Neuronal stem cell (in vitro differentiated cells): ENCODE measurements around the gene ITGA11.
A peak's percentile ranks its signal among the peaks of the same experiment; 100 is the strongest.

Experiments
- DNase-seq: peaks from one replicate; pipeline ENCODE4 v3.0.0-alpha.2; 2013; ENCODE audit warnings: low spot score
- H2AFZ ChIP-seq: one replicate; pipeline ENCODE4 v1.6.1; 2013; ENCODE audit warnings: mild to moderate bottlenecking, low read length, inconsistent platforms
- H2AK5ac ChIP-seq: 2 replicates; pipeline ENCODE4 v1.6.1; 2013; ENCODE audit warnings: low read depth, mild to moderate bottlenecking, inconsistent platforms, low read length, moderate library complexity, mixed read lengths
- H2BK120ac ChIP-seq: 2 replicates; pipeline ENCODE4 v1.6.1; 2013; ENCODE audit warnings: low read depth, mild to moderate bottlenecking, inconsistent platforms, low read length, moderate library complexity, mixed read lengths
- H2BK12ac ChIP-seq: one replicate; pipeline ENCODE4 v1.6.1; 2013; ENCODE audit warnings: low read length, inconsistent platforms
- H2BK15ac ChIP-seq: 2 replicates; pipeline ENCODE4 v1.6.1; 2013; ENCODE audit warnings: mild to moderate bottlenecking, low read length, inconsistent platforms, mixed read lengths
- H2BK5ac ChIP-seq: one replicate; pipeline ENCODE4 v1.6.1; 2013; ENCODE audit warnings: inconsistent platforms, mild to moderate bottlenecking, low read length, moderate library complexity
- H3K14ac ChIP-seq: one replicate; pipeline ENCODE4 v1.6.1; 2013; ENCODE audit warnings: low read length, inconsistent platforms
- H3K18ac ChIP-seq: 2 replicates; pipeline ENCODE4 v1.6.1; 2013; ENCODE audit warnings: low read length, inconsistent platforms
- H3K23ac ChIP-seq: 2 replicates; pipeline ENCODE4 v1.6.1; 2013; ENCODE audit warnings: low read depth, mild to moderate bottlenecking, mixed read lengths, low read length, inconsistent platforms; ENCODE audit not compliant: poor library complexity
- H3K27ac ChIP-seq: replicated peaks from 3 replicates; pipeline ENCODE4 v1.5.1; 2013; ENCODE audit warnings: low read length, inconsistent platforms
- H3K27me3 ChIP-seq, 3 experiments: 2 replicates each; pipeline ENCODE4 v1.6.1; 2013; ENCODE audit warnings: low read length in 3 of 3, mild to moderate bottlenecking in 2 of 3, inconsistent platforms in 1 of 3, low read depth in 1 of 3, mixed read lengths in 1 of 3, moderate library complexity in 1 of 3; ENCODE audit not compliant: control insufficient read depth in 3 of 3, insufficient read depth in 3 of 3
- H3K36me3 ChIP-seq, 2 donors: replicated peaks in 1 of 2; 2 replicates each; pipeline ENCODE4 v1.6.1; 2013; ENCODE audit warnings: low read length in 2 of 2; ENCODE audit not compliant: control insufficient read depth in 2 of 2, insufficient read depth in 2 of 2
- H3K4ac ChIP-seq: 2 replicates; pipeline ENCODE4 v1.6.1; 2013; ENCODE audit warnings: inconsistent platforms, mild to moderate bottlenecking, low read length, moderate library complexity
- H3K4me1 ChIP-seq, 2 donors: 1 replicate in 1 of 2; 2 replicates in 1 of 2; pipeline ENCODE4 v1.6.1; 2013; ENCODE audit warnings: low read length in 2 of 2, low read depth in 1 of 2; ENCODE audit not compliant: control insufficient read depth in 2 of 2, insufficient read depth in 1 of 2
- H3K4me2 ChIP-seq: one replicate; pipeline ENCODE4 v1.6.1; 2013; ENCODE audit warnings: mild to moderate bottlenecking, low read length, inconsistent platforms; ENCODE audit not compliant: insufficient read depth, poor library complexity, severe bottlenecking
- H3K4me3 ChIP-seq, 2 donors: 2 replicates each; pipeline ENCODE4 v1.5.1; 2013; ENCODE audit warnings: low read length in 2 of 2, mild to moderate bottlenecking in 2 of 2, inconsistent platforms in 1 of 2, moderate library complexity in 1 of 2
- H3K79me1 ChIP-seq: one replicate; pipeline ENCODE4 v1.6.1; 2013; ENCODE audit warnings: low read depth, mild to moderate bottlenecking, inconsistent platforms, low read length, moderate library complexity
- H3K9ac ChIP-seq: one replicate; pipeline ENCODE4 v1.6.1; 2013; ENCODE audit warnings: mild to moderate bottlenecking, low read depth, low read length, inconsistent platforms; ENCODE audit not compliant: poor library complexity
- H3K9me3 ChIP-seq, 2 donors: replicated peaks in 1 of 2; 2 replicates each; pipeline versions ENCODE3 to v1.6.1; 2013; ENCODE audit warnings: low read length in 2 of 2, mild to moderate bottlenecking in 2 of 2, inconsistent platforms in 1 of 2, low read depth in 1 of 2, mixed read lengths in 1 of 2, moderate library complexity in 1 of 2; ENCODE audit not compliant: control insufficient read depth in 2 of 2, insufficient read depth in 1 of 2
- H4K8ac ChIP-seq: one replicate; pipeline ENCODE4 v1.6.1; 2013; ENCODE audit warnings: low read depth, mild to moderate bottlenecking, inconsistent platforms, low read length, moderate library complexity
- H4K91ac ChIP-seq: one replicate; pipeline ENCODE4 v1.6.1; 2013; ENCODE audit warnings: low read length, low read depth, mild to moderate bottlenecking, inconsistent platforms; ENCODE audit not compliant: poor library complexity
- WGBS, 2 donors: extraction: QIAGEN DNeasy Blood & Tissue Kit; methylation state at CpG; one replicate each; pipeline ENCODE4 v1.1.7; 2013; ENCODE audit warnings: missing lambda C conversion rate in 2 of 2, mixed read lengths in 1 of 2; ENCODE audit not compliant: insufficient read length in 2 of 2, insufficient replicate concordance in 1 of 2; ENCODE audit errors: extremely low coverage in 2 of 2; 5-methylcytosine and 5-hydroxymethylcytosine counted together

ITGA11 gene

DNA sequence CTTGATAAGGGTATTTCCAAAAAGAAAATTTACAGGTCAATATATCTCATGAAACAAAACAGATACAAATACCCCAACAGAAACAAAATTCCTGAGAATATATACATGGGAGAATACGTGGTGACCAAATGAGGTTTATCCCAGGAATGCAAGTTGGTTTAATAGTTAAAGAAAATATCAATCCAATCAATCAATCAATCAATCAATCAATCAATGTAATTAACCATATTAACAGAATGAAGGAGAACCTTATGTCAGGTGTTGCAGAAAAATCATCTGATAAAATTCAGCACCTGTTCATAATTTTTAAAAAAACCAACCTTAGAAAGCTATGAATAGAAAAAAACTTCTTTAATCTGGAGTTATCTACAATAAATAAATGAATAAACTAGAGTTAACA is 35.9 kb downstream of the ITGA11 start:
- Histone ChIP-seq H2BK12ac (no peak overlapping the region), H4K8ac (no peak overlapping the region), H2BK120ac (no peak overlapping the region), H3K4me1 (no peaks in the 10 kb centered on the region), H4K91ac (no peak overlapping the region), H3K4me2 (no peak overlapping the region), H2AK5ac (no peak overlapping the region), H3K9ac (no peak overlapping the region), H3K4ac (no peak overlapping the region), H2AFZ (no peak overlapping the region), H3K4me3 (no peak overlapping the region), H3K18ac (no peak overlapping the region), H3K9me3 (no peaks in the 10 kb centered on the region), H3K36me3 (no peaks in the 10 kb centered on the region), H3K79me1 (no peaks in the 10 kb centered on the region), H2BK5ac (no peak overlapping the region), H3K14ac (no peak overlapping the region), H3K27ac (no peak overlapping the region), H2BK15ac (no peak overlapping the region), H3K23ac (no peak overlapping the region), H3K27me3 (no peaks in the 10 kb centered on the region)
- no CpG with 5 or more reads among the region's 1 CpG for WGBS, 2 donors
- DNase-seq: no peak

DNA sequence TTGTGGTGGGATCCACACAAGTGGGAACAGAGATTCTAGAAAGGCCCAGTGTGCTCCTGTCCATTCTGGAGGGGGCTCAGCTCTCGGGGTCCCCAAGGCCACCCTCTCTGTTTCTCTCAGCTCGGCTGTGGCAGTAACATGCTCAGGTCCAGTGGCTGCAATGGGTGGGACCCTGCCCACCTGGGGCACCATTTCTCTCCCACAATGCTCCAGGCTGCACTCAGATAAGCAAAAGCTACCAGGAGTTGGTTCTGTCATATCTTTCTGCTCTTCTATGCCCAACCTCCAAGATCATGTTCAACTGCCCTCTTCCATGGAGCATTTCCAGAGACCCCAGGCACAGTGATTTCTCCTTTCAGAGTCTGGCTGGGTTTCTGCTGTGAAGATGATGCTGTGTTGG is 40.8 kb downstream of the ITGA11 start:
- Histone ChIP-seq H2AFZ (no peak overlapping the region), H2AK5ac (no peak overlapping the region), H3K9ac (peak overlapping the region; percentile 5), H2BK12ac (no peak overlapping the region), H3K4me3 (no peak overlapping the region), H3K4me2 (no peak overlapping the region), H3K9me3 (no peaks in the 10 kb centered on the region), H3K18ac (no peak overlapping the region), H3K23ac (no peak overlapping the region), H3K79me1 (no peaks in the 10 kb centered on the region), H4K8ac (no peak overlapping the region), H2BK15ac (no peak overlapping the region), H3K27me3 (peaks cover 0 to 4% (median 0%) of the 10 kb centered on the region in 3 experiments), H3K27ac (no peak overlapping the region), H3K4me1 (no peaks in the 10 kb centered on the region), H3K4ac (no peak overlapping the region), H2BK120ac (no peak overlapping the region), H3K14ac (no peak overlapping the region), H3K36me3 (no peaks in the 10 kb centered on the region), H4K91ac (no peak overlapping the region), H2BK5ac (no peak overlapping the region)
- WGBS, 2 donors: no CpG with 5 or more reads among the region's 2 CpGs
- no peak for DNase-seq

DNA sequence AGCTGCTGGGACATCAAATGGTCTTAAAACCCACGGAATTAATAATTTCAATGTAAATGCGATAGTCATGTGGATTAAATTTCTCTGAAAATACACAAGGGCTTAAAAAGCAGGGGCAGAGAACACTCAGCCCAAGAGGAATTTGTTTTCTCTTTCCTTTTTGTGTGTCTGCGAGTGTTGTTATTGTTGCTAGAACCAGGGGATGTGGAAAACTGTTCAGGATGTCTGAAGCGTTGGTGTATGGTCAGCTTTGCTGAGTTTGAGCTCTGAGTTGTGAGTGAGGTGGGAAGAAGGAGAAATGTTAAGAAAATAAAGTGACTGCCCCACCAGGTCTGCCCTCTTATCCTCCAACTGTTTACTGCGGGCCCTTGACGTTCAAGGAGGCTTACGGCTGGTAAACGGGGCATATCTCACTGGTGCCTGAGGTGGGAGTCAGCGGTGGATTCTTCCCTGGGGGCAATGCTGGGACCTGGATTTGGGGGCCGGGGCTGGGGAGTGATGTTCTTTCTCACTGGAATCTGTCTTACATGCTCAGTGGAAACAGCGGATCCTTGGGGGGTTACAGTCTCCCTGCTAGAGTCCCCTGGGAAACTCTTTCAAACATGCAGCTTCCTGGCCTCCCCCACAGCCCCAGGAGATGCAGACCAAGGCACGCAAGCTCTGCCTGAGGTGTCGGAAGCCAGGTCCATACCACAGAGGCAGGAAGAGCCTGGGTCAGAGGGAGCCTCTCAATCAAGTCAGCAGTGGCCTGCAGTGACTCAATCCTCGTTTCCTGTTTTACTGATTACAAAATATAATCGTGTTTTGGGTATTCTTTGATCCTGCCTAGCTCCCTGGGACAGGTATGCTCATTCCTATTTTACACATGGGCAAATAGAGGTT is 41.8 kb downstream of the ITGA11 start:
- no peak overlapping the region for H3K27ac ChIP-seq
- no peak overlapping the region for H4K8ac ChIP-seq
- peak overlapping the region; percentile 44 for H2AK5ac ChIP-seq
- no peak overlapping the region for H3K4me2 ChIP-seq
- H3K4me1 ChIP-seq: no peaks in the 10 kb centered on the region
- no peak overlapping the region for H2AFZ ChIP-seq
- H3K18ac ChIP-seq: no peak overlapping the region
- H3K4ac ChIP-seq: no peak overlapping the region
- no peaks in the 10 kb centered on the region for H3K9me3 ChIP-seq
- no peak overlapping the region for H2BK5ac ChIP-seq
- H3K14ac ChIP-seq: no peak overlapping the region
- H2BK12ac ChIP-seq: no peak overlapping the region
- H4K91ac ChIP-seq: no peak overlapping the region
- H3K4me3 ChIP-seq: no peak overlapping the region
- no peak for DNase-seq
- H3K9ac ChIP-seq: no peak overlapping the region
- H3K27me3 ChIP-seq: peaks cover 0 to 4% (median 0%) of the 10 kb centered on the region in 3 experiments
- WGBS, 2 donors: no CpG with 5 or more reads among the region's 15 CpGs
- no peak overlapping the region for H3K23ac ChIP-seq
- H3K79me1 ChIP-seq: no peaks in the 10 kb centered on the region
- no peaks in the 10 kb centered on the region for H3K36me3 ChIP-seq
- H2BK120ac ChIP-seq: no peak overlapping the region
- H2BK15ac ChIP-seq: peak overlapping the region; percentile 69

DNA sequence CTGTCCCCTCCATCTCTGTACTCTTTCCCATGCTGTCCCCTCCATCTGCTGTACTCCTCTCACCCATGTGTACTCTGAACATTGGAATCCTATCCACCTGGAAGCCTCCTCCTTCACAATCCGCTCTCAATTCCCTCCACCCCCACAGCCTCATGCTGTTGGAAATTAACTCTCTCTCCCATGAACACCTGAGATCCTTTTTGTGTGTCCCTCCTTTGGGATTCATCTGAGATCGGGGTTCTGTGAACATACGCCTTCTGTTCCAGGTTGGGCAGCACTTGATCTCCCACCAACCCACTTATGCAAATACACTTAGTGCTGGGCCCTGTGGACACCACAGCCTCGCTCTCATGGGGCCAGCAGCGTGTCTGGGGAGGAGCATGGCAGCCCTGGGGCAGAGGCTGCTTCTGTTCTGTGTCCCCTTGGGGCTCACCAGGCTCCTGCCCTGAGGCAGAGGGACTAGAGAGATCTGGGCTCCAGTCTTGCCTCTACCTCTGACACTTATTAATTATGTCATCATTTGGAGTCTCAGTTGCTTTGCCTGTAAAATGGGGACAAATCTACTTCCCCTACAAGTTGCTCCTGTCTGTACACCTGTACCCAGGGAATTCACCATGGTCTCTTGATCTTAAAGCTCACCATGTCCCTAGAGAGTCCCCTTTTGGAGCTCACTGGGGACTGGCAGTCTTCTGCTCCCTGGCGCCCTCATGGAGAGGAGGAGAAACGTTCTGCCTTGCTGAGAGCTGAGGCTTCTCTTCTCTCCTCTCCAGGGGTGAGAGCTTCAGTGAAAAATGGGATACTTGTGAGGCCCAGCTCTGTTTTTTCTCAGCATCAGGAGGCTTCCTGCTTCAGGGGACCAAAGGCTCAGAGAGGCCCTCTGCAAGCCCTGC is 42.7 kb downstream of the ITGA11 start:
- H2BK5ac ChIP-seq: no peak overlapping the region
- no peak overlapping the region for H2BK120ac ChIP-seq
- no peak overlapping the region for H3K9ac ChIP-seq
- no peak overlapping the region for H3K23ac ChIP-seq
- H2AK5ac ChIP-seq: no peak overlapping the region
- H2AFZ ChIP-seq: no peak overlapping the region
- WGBS, 2 donors: no CpG with 5 or more reads among the region's 7 CpGs
- H2BK15ac ChIP-seq: no peak overlapping the region
- H3K9me3 ChIP-seq: no peaks in the 10 kb centered on the region
- no peak overlapping the region for H3K18ac ChIP-seq
- H3K27ac ChIP-seq: no peak overlapping the region
- H3K4me3 ChIP-seq: no peak overlapping the region
- H3K4me2 ChIP-seq: no peak overlapping the region
- no peak for DNase-seq
- H4K8ac ChIP-seq: no peak overlapping the region
- no peak overlapping the region for H3K4ac ChIP-seq
- no peaks in the 10 kb centered on the region for H3K79me1 ChIP-seq
- H3K36me3 ChIP-seq: no peaks in the 10 kb centered on the region
- H3K27me3 ChIP-seq: peaks cover 0 to 4% (median 0%) of the 10 kb centered on the region in 3 experiments
- H2BK12ac ChIP-seq: no peak overlapping the region
- no peaks in the 10 kb centered on the region for H3K4me1 ChIP-seq
- no peak overlapping the region for H3K14ac ChIP-seq
- no peak overlapping the region for H4K91ac ChIP-seq
